Gastroesophageal sphincter (tissue), 4 donors: ENCODE results near the gene ECSCR. TPM values are rescaled to one million over a fixed set of nuclear protein-coding genes. Genes with fewer than 3 reads are reported as not detected.
"Not testable (repeated sequence)": the region's sequence is repeated elsewhere in the genome, so short reads cannot be mapped to it uniquely, and the experiment has no call there.

ENCODE experiments used
- ATAC-seq: fragments of 150-250 bp; one replicate; pipeline ENCODE4 v1.9.1; 2016; ENCODE audit warnings: mild to moderate bottlenecking, moderate library complexity
- H3K27ac ChIP-seq, 4 donors: fragments of 200-600 bp; sonication (generic) in 3 of 4; 1 replicate in 3 of 4; 2 replicates in 1 of 4; pipeline ENCODE4 v1.5.1; 2016 to 2019
- H3K27me3 ChIP-seq: fragments of 200-600 bp; sonication (generic); one replicate; pipeline ENCODE4 v1.5.1; 2019
- H3K36me3 ChIP-seq, 2 donors: fragments of 200-600 bp; sonication (generic); one replicate each; pipeline ENCODE4 v1.5.1; 2019; ENCODE audit warnings: control low read depth in 1 of 2
- H3K4me1 ChIP-seq, 3 donors: fragments of 200-600 bp; sonication (generic); 1 replicate in 2 of 3; 2 replicates in 1 of 3; pipeline ENCODE4 v1.5.1; 2016 to 2019; ENCODE audit warnings: control low read depth in 2 of 3
- H3K4me3 ChIP-seq, 2 donors: fragments of 200-600 bp; sonication (generic); one replicate each; pipeline ENCODE4 v1.5.1; 2019; ENCODE audit warnings: mild to moderate bottlenecking in 1 of 2, moderate library complexity in 1 of 2
- H3K9me3 ChIP-seq, 3 donors: fragments of 200-600 bp; sonication (generic); one replicate each; pipeline ENCODE4 v1.5.1; 2017 to 2019; ENCODE audit warnings: control low read depth in 2 of 3
- EP300 ChIP-seq: sonication (generic); formaldehyde crosslinking; IDR thresholded peaks from one replicate; pipeline ENCODE4 v1.6.1; 2017; ENCODE audit warnings: antibody characterized with exemption, mild to moderate bottlenecking
- POLR2A ChIP-seq, 2 donors: fragments of 450-650 bp; IDR thresholded peaks; one replicate each; pipeline ENCODE4 v1.6.1; 2017; ENCODE audit warnings: antibody characterized with exemption in 2 of 2, mild to moderate bottlenecking in 2 of 2, moderate library complexity in 1 of 2
- POLR2AphosphoS5 ChIP-seq: sonication (generic); formaldehyde crosslinking; IDR thresholded peaks from one replicate; pipeline ENCODE4 v1.6.1; 2017; ENCODE audit warnings: antibody characterized with exemption
- WGBS, 2 donors: methylation state at CpG; one replicate each; pipeline ENCODE4 v1.1.5; 2018; ENCODE audit warnings: low coverage in 1 of 2; 5-methylcytosine and 5-hydroxymethylcytosine counted together
- total RNA-seq, 4 donors: library from RNA; depleted of rRNA; stranded (reverse); fragments of >200 nt; gene quantifications; one replicate each; pipeline ENCODE4 v1.1.0, GENCODE V29; 2016
- TF ChIP-seq, protein P1 (sequence below), 4 experiments: fragments of 200-600 bp in 2 of 4; fragments of 450-650 bp in 2 of 4; sonication (generic) in 1 of 4; IDR thresholded peaks; one replicate each; pipeline ENCODE4 v1.5.1; 2017 to 2019; ENCODE audit warnings: antibody characterized with exemption in 4 of 4, mild to moderate bottlenecking in 2 of 4, moderate library complexity in 2 of 4

Gene ECSCR
- total RNA-seq, 4 donors from 2014 or later, result 7.6 to 34.9 (median 21.8) TPM

- Histone ChIP-seq H3K4me3 (no peak overlapping the region), H3K9me3 (no peaks in the 10 kb centered on the region), H3K27me3 (no peaks in the 10 kb centered on the region), H3K4me1 (peaks cover 5 to 64% (median 30%) of the 10 kb centered on the region in 3 donors), H3K36me3 (peaks cover 0 to 36% of the 10 kb centered on the region in 2 donors), H3K27ac (peak overlapping the region; percentile 69 to 82 (median 78))
- ATAC-seq, result no peak
- WGBS, 2 donors, result 31 to 48% methylated on average over 3 to 9 of the region's 9 CpGs
- no peak for TF ChIP-seq EP300
Measured at GRCh38 chr5:139414581-139415130, 47.9 kb downstream of the ECSCR start.

DNA sequence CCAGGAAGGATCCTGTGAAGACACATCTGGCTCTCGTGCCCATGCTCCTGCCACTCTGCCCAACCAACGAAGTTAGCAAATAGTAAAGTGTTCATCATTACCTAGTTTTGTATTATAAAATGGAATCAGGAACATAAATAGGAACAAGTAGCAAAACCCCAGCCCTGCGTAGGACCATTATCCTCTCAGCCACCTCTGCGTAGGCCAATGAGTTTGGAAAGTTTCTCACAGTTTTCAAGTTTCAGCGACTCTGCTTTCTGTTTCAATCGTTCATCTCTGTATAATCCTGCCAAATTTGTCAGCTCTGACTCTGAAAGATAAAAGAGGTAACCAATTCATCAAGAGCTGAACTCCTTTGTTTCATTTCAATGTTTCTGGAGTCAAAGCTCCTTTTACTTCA lies 48.6 kb downstream of the ECSCR start:
- H3K27me3 ChIP-seq, result no peaks in the 10 kb centered on the region
- peak overlapping the region; percentile 69 to 82 (median 78) for H3K27ac ChIP-seq
- no peak overlapping the region for H3K4me3 ChIP-seq
- ATAC-seq, result no peak
- WGBS, 2 donors, result 64 to 70% methylated on average over 6 of the region's 6 CpGs
- H3K9me3 ChIP-seq, result no peaks in the 10 kb centered on the region
- TF ChIP-seq POLR2AphosphoS5 (no peak), POLR2A (IDR thresholded peaks at IDR 0.05) (no peak), EP300 (no peak)
- TF ChIP-seq, protein P1, sequence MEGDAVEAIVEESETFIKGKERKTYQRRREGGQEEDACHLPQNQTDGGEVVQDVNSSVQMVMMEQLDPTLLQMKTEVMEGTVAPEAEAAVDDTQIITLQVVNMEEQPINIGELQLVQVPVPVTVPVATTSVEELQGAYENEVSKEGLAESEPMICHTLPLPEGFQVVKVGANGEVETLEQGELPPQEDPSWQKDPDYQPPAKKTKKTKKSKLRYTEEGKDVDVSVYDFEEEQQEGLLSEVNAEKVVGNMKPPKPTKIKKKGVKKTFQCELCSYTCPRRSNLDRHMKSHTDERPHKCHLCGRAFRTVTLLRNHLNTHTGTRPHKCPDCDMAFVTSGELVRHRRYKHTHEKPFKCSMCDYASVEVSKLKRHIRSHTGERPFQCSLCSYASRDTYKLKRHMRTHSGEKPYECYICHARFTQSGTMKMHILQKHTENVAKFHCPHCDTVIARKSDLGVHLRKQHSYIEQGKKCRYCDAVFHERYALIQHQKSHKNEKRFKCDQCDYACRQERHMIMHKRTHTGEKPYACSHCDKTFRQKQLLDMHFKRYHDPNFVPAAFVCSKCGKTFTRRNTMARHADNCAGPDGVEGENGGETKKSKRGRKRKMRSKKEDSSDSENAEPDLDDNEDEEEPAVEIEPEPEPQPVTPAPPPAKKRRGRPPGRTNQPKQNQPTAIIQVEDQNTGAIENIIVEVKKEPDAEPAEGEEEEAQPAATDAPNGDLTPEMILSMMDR (IDR thresholded peaks at IDR 0.05), result no peak
- H3K36me3 ChIP-seq, result peaks cover 0 to 29% of the 10 kb centered on the region in 2 donors
- peaks cover 5 to 57% (median 30%) of the 10 kb centered on the region in 3 donors for H3K4me1 ChIP-seq

DNA sequence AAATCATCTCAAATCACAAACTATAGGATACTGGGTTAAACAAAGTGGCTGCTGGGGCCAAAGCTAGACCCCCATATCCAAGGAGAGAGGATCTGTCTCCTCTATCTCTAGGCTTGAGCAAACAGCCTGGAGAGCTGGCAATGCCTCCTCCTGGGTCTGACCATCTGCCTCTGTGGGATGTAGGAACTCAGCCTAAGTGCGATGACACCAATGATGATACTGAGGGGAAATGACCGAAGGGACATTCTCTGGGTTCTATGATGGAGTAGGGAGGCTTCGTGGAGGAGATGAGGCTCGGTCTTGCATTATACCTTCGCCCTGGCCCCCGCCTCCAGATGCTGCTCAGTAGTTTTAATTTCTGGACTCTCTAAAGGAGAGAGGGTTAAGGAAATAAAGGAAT lies 49.4 kb downstream of the ECSCR start:
- 90 to 95% methylated on average over 5 to 6 of the region's 6 CpGs for WGBS, 2 donors

DNA sequence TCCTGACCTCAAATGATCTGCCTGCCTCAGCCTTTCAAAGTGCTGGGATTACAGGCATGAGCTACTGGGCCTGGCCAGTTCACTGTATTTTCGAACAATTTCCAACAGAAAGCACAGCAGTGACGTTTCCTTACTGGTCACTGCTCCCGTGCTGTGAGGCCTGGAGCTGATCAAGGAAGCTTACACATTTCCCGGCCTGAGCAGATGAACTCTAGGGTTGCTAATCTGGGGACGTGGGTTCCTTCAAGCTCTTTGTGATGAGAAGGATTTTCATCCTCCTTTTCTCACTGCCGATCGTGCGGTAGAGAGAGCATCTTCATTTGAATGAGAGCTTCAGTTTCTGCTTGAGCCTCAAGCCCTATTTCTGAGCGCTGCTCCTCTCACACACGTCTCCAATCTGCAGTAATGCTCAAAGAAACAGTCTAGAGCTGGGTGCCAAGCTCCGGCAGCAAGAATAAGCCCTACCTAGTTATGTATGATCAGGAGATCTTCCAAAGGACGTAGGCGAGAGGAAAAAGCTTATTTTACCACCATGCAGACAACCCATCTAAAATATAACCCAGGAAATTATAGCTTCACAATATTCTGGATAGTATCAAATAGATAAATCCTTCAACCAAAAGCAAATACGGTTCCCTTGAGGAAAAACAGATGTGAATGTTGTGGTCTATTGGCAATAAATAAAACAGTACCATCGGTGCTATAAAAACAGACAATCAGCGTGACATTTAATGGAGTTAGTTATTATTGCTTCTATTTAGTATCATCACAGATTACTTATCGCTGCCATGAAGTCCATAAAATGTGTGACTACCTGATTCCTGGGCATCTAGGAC lies 51.3 kb downstream of the ECSCR start:
- WGBS, 2 donors, result 42 to 64% methylated on average over 6 to 15 of the region's 17 CpGs
- Histone ChIP-seq H3K4me1 (peaks cover under 1 to 30% (median 17%) of the 10 kb centered on the region in 3 donors), H3K27me3 (no peaks in the 10 kb centered on the region), H3K36me3 (peaks cover 0 to 28% of the 10 kb centered on the region in 2 donors), H3K27ac (peak overlapping the region in 3 of 4 donors; percentile 15 to 68 (median 36)), H3K9me3 (no peaks in the 10 kb centered on the region), H3K4me3 (no peak overlapping the region)
- ATAC-seq, result no peak
- TF ChIP-seq, protein P1 (IDR thresholded peaks at IDR 0.05), result no peak
- TF ChIP-seq POLR2A (IDR thresholded peaks at IDR 0.05) (no peak), EP300 (no peak), POLR2AphosphoS5 (no peak)

More for the DNA sequence above, 49.4 kb downstream of the ECSCR start:
- Histone ChIP-seq H3K27me3 (no peaks in the 10 kb centered on the region), H3K27ac (peak overlapping the region in 2 of 4 donors; percentile 76 to 82), H3K4me1 (peaks cover 5 to 49% (median 30%) of the 10 kb centered on the region in 3 donors), H3K9me3 (no peaks in the 10 kb centered on the region), H3K4me3 (no peak overlapping the region), H3K36me3 (peaks cover 0 to 28% of the 10 kb centered on the region in 2 donors)
- ATAC-seq, result no peak
- TF ChIP-seq, protein P1 (IDR thresholded peaks at IDR 0.05), result no peak
- TF ChIP-seq POLR2AphosphoS5 (no peak), EP300 (no peak), POLR2A (IDR thresholded peaks at IDR 0.05) (no peak)

- Histone ChIP-seq H3K27ac (peak overlapping the region in 3 of 4 donors; percentile 15 to 68 (median 36)), H3K4me1 (peaks cover 0 to 21% (median 12%) of the 10 kb centered on the region in 3 donors), H3K9me3 (no peaks in the 10 kb centered on the region), H3K4me3 (no peak overlapping the region), H3K36me3 (peaks cover 0 to 28% of the 10 kb centered on the region in 2 donors), H3K27me3 (no peaks in the 10 kb centered on the region)
- no peak for ATAC-seq
- TF ChIP-seq, protein P1 (IDR thresholded peaks at IDR 0.05), result no peak
- TF ChIP-seq POLR2A (IDR thresholded peaks at IDR 0.05) (no peak), POLR2AphosphoS5 (no peak), EP300 (no peak)
- 49 to 53% methylated on average over 5 to 6 of the region's 6 CpGs for WGBS, 2 donors
Measured at GRCh38 chr5:139410121-139410992, 52.2 kb downstream of the ECSCR start.

DNA sequence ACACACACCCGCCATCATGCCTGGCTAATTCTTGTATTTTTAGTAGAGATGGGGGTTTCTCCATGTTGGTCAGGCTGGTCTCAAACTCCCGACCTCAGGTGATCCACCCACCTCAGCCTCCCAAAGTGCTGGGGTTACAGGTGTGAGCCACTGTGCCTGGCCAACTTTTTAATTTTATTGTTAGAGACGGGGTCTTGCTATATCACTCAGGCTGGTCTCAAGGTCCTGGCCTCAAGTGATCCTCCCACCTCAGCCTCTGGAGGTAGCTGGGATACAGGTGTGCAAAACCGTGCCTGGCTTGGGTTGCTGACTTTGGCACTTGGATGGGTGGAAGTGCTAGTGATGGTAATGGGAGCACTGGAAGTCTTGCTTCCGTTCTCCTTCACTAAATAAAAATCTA lies 53.4 kb downstream of the ECSCR start:
- peaks cover 0 to 28% of the 10 kb centered on the region in 2 donors for H3K36me3 ChIP-seq

More for the DNA sequence above, 53.4 kb downstream of the ECSCR start:
- not testable (repeated sequence) for ATAC-seq, H3K4me3 ChIP-seq, H3K27ac ChIP-seq, H3K27me3 ChIP-seq, H3K9me3 ChIP-seq
- WGBS, 2 donors, result 90 to 100% methylated on average over 3 of the region's 5 CpGs
- H3K4me1 ChIP-seq, result peaks cover 0 to 15% (median 0%) of the 10 kb centered on the region in 3 donors
